Measurements from ENCODE around the gene MEI1.

DNA sequence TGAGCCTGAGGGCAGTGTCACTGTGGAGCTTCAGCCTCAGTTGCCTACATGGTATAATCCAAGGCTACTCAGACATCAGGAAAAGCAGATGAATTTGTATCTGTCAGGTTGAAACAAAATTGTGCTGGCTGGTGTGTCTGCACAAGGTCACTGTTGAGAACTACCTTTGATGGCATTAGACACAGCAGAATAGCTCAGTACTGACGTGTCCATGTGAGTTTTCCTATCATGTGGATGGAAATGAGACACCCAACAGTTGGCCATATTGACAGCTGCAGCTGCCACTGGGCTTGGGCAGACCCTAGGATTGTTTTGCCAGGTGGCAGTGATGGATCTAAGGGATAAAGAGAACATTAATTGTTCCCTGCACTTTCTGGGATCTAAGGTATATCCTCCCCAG lies 116.9 kb downstream of the MEI1 start:
- TF ChIP-seq, protein P1, sequence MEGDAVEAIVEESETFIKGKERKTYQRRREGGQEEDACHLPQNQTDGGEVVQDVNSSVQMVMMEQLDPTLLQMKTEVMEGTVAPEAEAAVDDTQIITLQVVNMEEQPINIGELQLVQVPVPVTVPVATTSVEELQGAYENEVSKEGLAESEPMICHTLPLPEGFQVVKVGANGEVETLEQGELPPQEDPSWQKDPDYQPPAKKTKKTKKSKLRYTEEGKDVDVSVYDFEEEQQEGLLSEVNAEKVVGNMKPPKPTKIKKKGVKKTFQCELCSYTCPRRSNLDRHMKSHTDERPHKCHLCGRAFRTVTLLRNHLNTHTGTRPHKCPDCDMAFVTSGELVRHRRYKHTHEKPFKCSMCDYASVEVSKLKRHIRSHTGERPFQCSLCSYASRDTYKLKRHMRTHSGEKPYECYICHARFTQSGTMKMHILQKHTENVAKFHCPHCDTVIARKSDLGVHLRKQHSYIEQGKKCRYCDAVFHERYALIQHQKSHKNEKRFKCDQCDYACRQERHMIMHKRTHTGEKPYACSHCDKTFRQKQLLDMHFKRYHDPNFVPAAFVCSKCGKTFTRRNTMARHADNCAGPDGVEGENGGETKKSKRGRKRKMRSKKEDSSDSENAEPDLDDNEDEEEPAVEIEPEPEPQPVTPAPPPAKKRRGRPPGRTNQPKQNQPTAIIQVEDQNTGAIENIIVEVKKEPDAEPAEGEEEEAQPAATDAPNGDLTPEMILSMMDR (IDR thresholded peaks at IDR 0.05; ENCODE audit: low read depth, low read length, poor library complexity, severe bottlenecking) = no peak
- no peak for TF ChIP-seq EZH2phosphoT487 (IDR thresholded peaks at IDR 0.05; ENCODE audit: borderline replicate concordance, low read length)

Measured in DOHH2 (cell line).